K562 (cell line): Measurements from ENCODE around the gene SPTBN2. TPM values are rescaled to one million over a fixed set of nuclear protein-coding genes. Genes with fewer than 3 reads are reported as not detected.
A peak's percentile ranks its signal among the peaks of the same experiment; 100 is the strongest.

ENCODE experiments used
- ATAC-seq: fragments of 200-7000 bp; cut with Tn5 transposase; 3 replicates; pipeline ENCODE4 v1.9.1; 2020; ENCODE audit warnings: moderate library complexity
- BruUV-seq: library from RNA; stranded (reverse); fragments of 400-500 nt; replicated peaks from 2 replicates; lab custom pipeline; 2021; lab: Mats Ljungman, UMichigan
- CTCF ChIA-PET: fragments of 300-600 bp; formaldehyde crosslinking; extraction: SDS; loops from one replicate; lab custom pipeline; 2021; ENCODE audit warnings: low intra/inter-chr PET ratio; lab: Yijun Ruan, JAX
- POLR2A ChIA-PET: fragments of 300-600, 350-650 bp; sonication (Branson Sonifier 250); formaldehyde crosslinking; extraction: SDS; loops from one replicate; lab custom pipeline; 2021; ENCODE audit warnings: antibody characterized with exemption, inconsistent platforms; lab: Yijun Ruan, JAX
- DNase-seq, 4 experiments: peaks; one replicate each; pipeline versions ENCODE4 v3.0.0 to v3.0.0-alpha.2; 2011 to 2018; ENCODE audit warnings: low spot score in 3 of 4, mixed read lengths in 3 of 4; ENCODE audit errors: extremely low read depth in 1 of 4
- FAIRE-seq: peaks from 2 replicates; lab custom pipeline; 2011; peaks lifted over from hg19 to GRCh38; lab: Jason Lieb, UNC
- H2AFZ ChIP-seq: 2 replicates; pipeline ENCODE4 v1.6.0; 2011; ENCODE audit warnings: low read depth, low read length, control low read depth, inconsistent platforms
- H3K27ac ChIP-seq: fragments of 200-600 bp; 3 replicates; pipeline ENCODE4 v1.8.0; 2011; ENCODE audit warnings: low read depth, mild to moderate bottlenecking, control low read depth, inconsistent platforms, low read length, moderate library complexity, mixed read lengths; ENCODE audit errors: extremely low read depth
- H3K27me3 ChIP-seq, 2 experiments: fragments of 300-600 bp in 1 of 2; 2 replicates in 1 of 2; 3 replicates in 1 of 2; pipeline versions ENCODE4 v1.6.0 to v1.8.0; 2011; ENCODE audit warnings: inconsistent platforms in 2 of 2, low read length in 2 of 2, mild to moderate bottlenecking in 1 of 2, mixed read lengths in 1 of 2, moderate library complexity in 1 of 2; ENCODE audit not compliant: control insufficient read depth in 2 of 2, insufficient read depth in 2 of 2
- H3K36me3 ChIP-seq: fragments of 300-600 bp; 3 replicates; pipeline ENCODE4 v1.8.0; 2011; ENCODE audit warnings: mild to moderate bottlenecking, low read length, inconsistent platforms; ENCODE audit not compliant: control insufficient read depth, insufficient read depth
- H3K4me1 ChIP-seq, 2 experiments: fragments of 200-600 bp in 1 of 2; replicated peaks in 1 of 2; 2 replicates in 1 of 2; 3 replicates in 1 of 2; pipeline versions ENCODE4 v1.5.1 to v1.8.0; 2011; ENCODE audit warnings: inconsistent platforms in 2 of 2, low read length in 2 of 2, mild to moderate bottlenecking in 1 of 2, mixed read lengths in 1 of 2, moderate library complexity in 1 of 2; ENCODE audit not compliant: control insufficient read depth in 2 of 2, insufficient read depth in 2 of 2
- H3K4me2 ChIP-seq: 2 replicates; pipeline ENCODE4 v1.6.1; 2011; ENCODE audit warnings: low read length, control low read depth, inconsistent platforms, mixed read lengths; ENCODE audit not compliant: insufficient read depth
- H3K4me3 ChIP-seq: fragments of 200-600 bp; sonication (generic), shearing (Covaris generic); 2 replicates; pipeline ENCODE4 v1.5.1; 2016; ENCODE audit warnings: control low read depth, inconsistent platforms
- H3K79me2 ChIP-seq: fragments of 200-600 bp; 3 replicates; pipeline ENCODE4 v1.8.0; 2011; ENCODE audit warnings: low read length, inconsistent platforms; ENCODE audit not compliant: control insufficient read depth, insufficient read depth
- H3K9ac ChIP-seq, 2 experiments: 2 replicates each; pipeline versions ENCODE4 v1.6.0 to v1.6.1; 2011; ENCODE audit warnings: low read depth in 2 of 2, low read length in 2 of 2, control low read depth in 1 of 2, inconsistent platforms in 1 of 2, mild to moderate bottlenecking in 1 of 2, mixed read lengths in 1 of 2; ENCODE audit not compliant: insufficient read depth in 1 of 2
- H3K9me1 ChIP-seq: one replicate; pipeline ENCODE4 v1.6.0; 2011; ENCODE audit warnings: inconsistent platforms, mild to moderate bottlenecking, low read length, moderate library complexity; ENCODE audit not compliant: control insufficient read depth, insufficient read depth
- H3K9me3 ChIP-seq: replicated peaks from 2 replicates; pipeline ENCODE4 v1.5.1; 2011; ENCODE audit warnings: low read depth, low read length, inconsistent platforms; ENCODE audit not compliant: control insufficient read depth, insufficient read depth
- H4K20me1 ChIP-seq: replicated peaks from 2 replicates; pipeline ENCODE4 v1.6.1; 2011; ENCODE audit warnings: low read length, inconsistent platforms, mixed read lengths; ENCODE audit not compliant: control insufficient read depth, insufficient read depth
- ARID1B ChIP-seq: fragments of 450-650 bp; IDR thresholded peaks from 2 replicates; pipeline ENCODE4 v1.6.1; 2016; ENCODE audit warnings: antibody characterized with exemption, mild to moderate bottlenecking, inconsistent platforms
- C11orf30 ChIP-seq: fragments of 450-650 bp; IDR thresholded peaks from 2 replicates; pipeline ENCODE4 v1.6.1; 2016; ENCODE audit warnings: low read depth, mild to moderate bottlenecking
- FOSL1 ChIP-seq: fragments of 200-800 bp; sonication (Bioruptor generic); conservative IDR thresholded peaks from 2 replicates; pipeline ENCODE4 v1.6.1; 2016; ENCODE audit warnings: missing genetic modification characterization, missing compliant biosample characterization
- GMEB1 ChIP-seq: fragments of 250-450 bp; sonication (Bioruptor Pico); IDR thresholded peaks from 2 replicates; pipeline ENCODE4 v1.4.0; 2020; ENCODE audit warnings: mild to moderate bottlenecking
- KAT7 ChIP-seq: sonication (generic); formaldehyde crosslinking; IDR thresholded peaks from 2 replicates; pipeline ENCODE4 v1.8.0; 2022; ENCODE audit warnings: missing genetic modification reagents, mild to moderate bottlenecking, borderline replicate concordance
- LARP7 ChIP-seq: fragments of 450-650 bp; IDR thresholded peaks from 2 replicates; pipeline ENCODE4 v1.6.1; 2016
- MAFG ChIP-seq: fragments of 450-650 bp; conservative IDR thresholded peaks from 2 replicates; pipeline ENCODE4 v1.6.1; 2016; ENCODE audit warnings: missing genetic modification characterization, missing compliant biosample characterization
- NFE2 ChIP-seq: IDR thresholded peaks from 2 replicates; pipeline ENCODE4 v1.6.1; 2014; ENCODE audit warnings: antibody characterized with exemption, low read depth
- NRF1 ChIP-seq, 2 experiments: fragments of 450-650 bp; IDR thresholded peaks in 1 of 2; conservative IDR thresholded peaks in 1 of 2; 2 replicates each; pipeline ENCODE4 v1.6.1; 2014; ENCODE audit warnings: mild to moderate bottlenecking in 2 of 2
- RB1 ChIP-seq: fragments of 450-650 bp; IDR thresholded peaks from 2 replicates; pipeline ENCODE4 v1.6.1; 2017; ENCODE audit warnings: low read depth, mild to moderate bottlenecking
- SAFB ChIP-seq: fragments of 200-400 bp; formaldehyde crosslinking; IDR thresholded peaks from 2 replicates; pipeline ENCODE4 v1.6.1; 2017; ENCODE audit warnings: low read depth, low read length, borderline replicate concordance
- SMARCA4 ChIP-seq: fragments of 450-650 bp; IDR thresholded peaks from 2 replicates; pipeline ENCODE4 v1.6.1; 2016
- SRSF1 ChIP-seq: fragments of 200-400 bp; formaldehyde crosslinking; IDR thresholded peaks from 2 replicates; pipeline ENCODE4 v1.6.1; 2017; ENCODE audit warnings: mild to moderate bottlenecking, low read depth, low read length, moderate library complexity
- THRAP3 ChIP-seq: fragments of 450-650 bp; IDR thresholded peaks from 2 replicates; pipeline ENCODE4 v1.6.1; 2016; ENCODE audit warnings: mild to moderate bottlenecking, inconsistent platforms, borderline replicate concordance
- ZFP91 ChIP-seq: sonication (generic); formaldehyde crosslinking; IDR thresholded peaks from 2 replicates; pipeline ENCODE4 v1.8.0; 2022; ENCODE audit warnings: mild to moderate bottlenecking, missing genetic modification reagents
- ZNF316 ChIP-seq: fragments of 450-650 bp; IDR thresholded peaks from 2 replicates; pipeline ENCODE4 v1.6.1; 2016
- WGBS: fragments of 100-300 bp; shearing (Covaris generic); methylation state at CpG from one replicate; pipeline ENCODE4 v1.1.6; 2016; ENCODE audit warnings: low coverage, mixed read lengths; ENCODE audit not compliant: insufficient coverage; ENCODE audit errors: missing lambda C conversion rate; 5-methylcytosine and 5-hydroxymethylcytosine counted together
- in situ Hi-C: fragments of 300-500 bp; cut with MboI; formaldehyde crosslinking; loops from 4 replicates; pipeline ENCODE4 v1.15.0; 2018; ENCODE audit warnings: inconsistent platforms, mixed read lengths
- intact Hi-C: fragments of 100-400 bp; cut with micrococcal nuclease; formaldehyde crosslinking; loops from 2 replicates; pipeline ENCODE4 v1.14.2; 2022
- polyA plus RNA-seq, 8 experiments: library from polyadenylated mRNA; depleted of rRNA in 4 of 8; stranded (reverse) in 5 of 8; unstranded in 3 of 8; fragments of >200 nt; fragmentation: Nextera tagmentation in 2 of 8; fragmentation: Illumina TruSeq in 1 of 8; extraction: Ambion mirVana in 2 of 8; extraction: Trizol in 1 of 8; gene quantifications; 2 replicates each; pipeline versions ENCODE4 v1.2.1 to v1.2.3, GENCODE V29; 2011 to 2014; ENCODE audit warnings: inconsistent platforms in 1 of 8, missing spikeins in 1 of 8
- total RNA-seq, 7 experiments: library from RNA; depleted of rRNA in 6 of 7; stranded (reverse); fragments of >200 nt in 6 of 7; fragmentation: Illumina TruSeq in 2 of 7; extraction: Trizol in 2 of 7; gene quantifications; 2 replicates each; pipeline versions ENCODE4 v1.2.1 to v1.2.3, GENCODE V29; 2011 to 2021; ENCODE audit warnings: low replicate concordance in 1 of 7
- TF ChIP-seq, protein P1 (sequence below): fragments of 250-450 bp; sonication (Bioruptor Pico); IDR thresholded peaks from 2 replicates; pipeline ENCODE4 v1.8.0; 2022; ENCODE audit warnings: inconsistent platforms

SPTBN2 gene
- total and polyA plus RNA-seq, 9 of the 15 experiments (the other 6 are each of a cell fraction or from before 2014, with no cell fraction given) = 0.38 to 56.5 (median 19.7) TPM

DNA sequence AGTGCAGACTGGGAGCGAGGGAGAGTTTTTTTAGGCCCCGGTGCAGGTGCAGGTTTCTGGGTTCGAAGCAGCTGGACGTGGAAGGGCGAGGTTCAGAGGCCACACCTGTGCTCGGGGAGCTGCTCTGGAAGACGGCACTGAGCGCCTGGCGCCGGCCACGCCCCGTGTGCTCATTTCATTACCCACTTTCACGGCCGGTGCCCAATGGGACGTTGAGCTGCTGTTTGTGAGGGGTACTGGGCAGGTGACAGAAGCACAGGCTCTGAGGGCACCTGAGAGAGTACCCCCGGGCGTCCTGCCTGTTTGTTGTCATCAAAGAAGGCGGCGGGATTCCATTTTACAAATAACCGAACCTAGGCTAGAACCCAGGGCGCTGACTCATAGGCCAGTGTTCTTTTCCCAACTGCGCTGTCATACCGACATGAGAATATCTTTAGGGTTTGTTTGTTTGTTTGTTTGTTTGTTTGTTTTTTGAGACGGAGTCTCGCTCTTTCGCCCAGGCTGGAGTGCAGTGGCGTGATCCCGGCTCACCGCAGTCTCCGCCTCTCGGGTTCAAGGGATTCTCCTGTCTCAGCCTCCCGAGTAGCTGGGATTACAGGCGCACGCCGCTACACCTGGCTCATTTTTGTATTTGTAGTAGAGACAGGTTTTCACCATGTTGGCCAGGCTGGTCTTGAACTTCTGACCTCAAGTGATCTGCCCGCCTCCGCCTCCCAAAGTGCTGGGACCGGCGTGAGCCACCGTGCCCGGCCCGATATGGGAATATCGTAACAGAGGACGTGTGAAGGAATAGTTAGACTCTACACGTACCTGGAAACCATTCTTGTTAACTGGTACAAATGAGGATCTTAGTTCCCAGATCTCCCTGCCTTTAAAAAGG lies 16.6 kb upstream of the SPTBN2 start:
- DNase-seq (peak; percentile 44 to 51 (median 46)), FAIRE-seq (peak; percentile 63), ATAC-seq (peak; percentile 67)
- BruUV-seq = TSS peak; percentile 60
- peak overlapping the region; percentile 81 to 98 for H3K9ac ChIP-seq
- 38% methylated on average over 44 of the region's 45 CpGs for WGBS
- no peaks in the 10 kb centered on the region for H4K20me1 ChIP-seq
- no peaks in the 10 kb centered on the region for H3K9me1 ChIP-seq
- in situ Hi-C loops (no loop called here), intact Hi-C loops (no loop called here)
- CTCF ChIA-PET = no interaction called here
- peak overlapping the region; percentile 95 for H3K4me2 ChIP-seq
- H3K27ac ChIP-seq = peak overlapping the region; percentile 62; the same call in 1 of the 3 replicates
- H3K9me3 ChIP-seq = no peaks in the 10 kb centered on the region
- peak overlapping the region; percentile 82 for H3K4me3 ChIP-seq
- POLR2A ChIA-PET = interaction anchor here (0.5 to 1.5 kb wide), 4 partner anchors 12 to 361 kb away, joined by 3 to 6 read pairs (median 4); no protein-coding TSS in a partner anchor
- peak overlapping the region; percentile 99 for H2AFZ ChIP-seq
- H3K4me1 ChIP-seq = peaks cover 6 to 31% of the 10 kb centered on the region in 2 experiments; a peak in 4 of 5 replicates
- H3K36me3 ChIP-seq = no peaks in the 10 kb centered on the region
- H3K79me2 ChIP-seq = peaks cover 19% of the 10 kb centered on the region
- no peaks in the 10 kb centered on the region for H3K27me3 ChIP-seq
- TF ChIP-seq RB1 (0 out of 2 replicates have a peak, but pooled peaks have one; percentile 9), ZFP91 (CRISPR knock-in tag) (0 out of 2 replicates have a peak, but pooled peaks have one; percentile 45), C11orf30 (peak; percentile 67), LARP7 (no peak), ZNF316 (peak; percentile 46), SMARCA4 (0 out of 2 replicates have a peak, but pooled peaks have one; percentile 42), ARID1B (0 out of 2 replicates have a peak, but pooled peaks have one; percentile 23), FOSL1 (tag) (peak; percentile 52), SRSF1 (no peak), SAFB (0 out of 2 replicates have a peak, but pooled peaks have one; percentile 6), MAFG (0 out of 2 replicates have a peak, but pooled peaks have one; percentile 5), THRAP3 (0 out of 2 replicates have a peak, but pooled peaks have one; percentile 40), NRF1 (conservative IDR thresholded peaks at IDR 0.05 in 1 of 2, IDR thresholded peaks at IDR 0.05 in 1 of 2) (no peak), NFE2 (0 out of 2 replicates have a peak, but pooled peaks have one; percentile 41), GMEB1 (CRISPR knock-in tag) (no peak), KAT7 (CRISPR knock-in tag) (0 out of 2 replicates have a peak, but pooled peaks have one; percentile 9)
- TF ChIP-seq, protein P1, sequence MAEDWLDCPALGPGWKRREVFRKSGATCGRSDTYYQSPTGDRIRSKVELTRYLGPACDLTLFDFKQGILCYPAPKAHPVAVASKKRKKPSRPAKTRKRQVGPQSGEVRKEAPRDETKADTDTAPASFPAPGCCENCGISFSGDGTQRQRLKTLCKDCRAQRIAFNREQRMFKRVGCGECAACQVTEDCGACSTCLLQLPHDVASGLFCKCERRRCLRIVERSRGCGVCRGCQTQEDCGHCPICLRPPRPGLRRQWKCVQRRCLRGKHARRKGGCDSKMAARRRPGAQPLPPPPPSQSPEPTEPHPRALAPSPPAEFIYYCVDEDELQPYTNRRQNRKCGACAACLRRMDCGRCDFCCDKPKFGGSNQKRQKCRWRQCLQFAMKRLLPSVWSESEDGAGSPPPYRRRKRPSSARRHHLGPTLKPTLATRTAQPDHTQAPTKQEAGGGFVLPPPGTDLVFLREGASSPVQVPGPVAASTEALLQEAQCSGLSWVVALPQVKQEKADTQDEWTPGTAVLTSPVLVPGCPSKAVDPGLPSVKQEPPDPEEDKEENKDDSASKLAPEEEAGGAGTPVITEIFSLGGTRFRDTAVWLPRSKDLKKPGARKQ (CRISPR knock-in tag) = peak; percentile 82; the same call in 1 of the 2 replicates
